ENCODE results near the gene ZNF280C.

DNA sequence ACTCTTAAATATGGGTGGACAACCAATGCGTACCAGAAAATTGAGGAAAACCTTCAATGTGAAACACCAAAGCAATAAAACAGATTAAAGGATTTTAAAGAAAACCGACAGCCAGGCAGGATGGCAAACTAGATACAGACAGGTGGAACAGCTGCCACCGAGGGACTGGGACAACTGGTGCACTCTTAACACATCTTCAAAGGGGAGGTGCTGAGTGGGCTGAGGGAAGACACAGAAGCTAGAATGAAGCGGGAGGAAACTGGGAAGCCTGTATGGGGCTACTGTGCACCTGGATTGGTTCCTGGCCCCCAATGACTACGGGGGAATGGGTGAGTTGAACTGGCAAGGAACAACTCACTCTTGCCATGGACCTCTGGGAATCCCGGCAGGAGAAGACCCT, 20.7 kb downstream of the ZNF280C start:
- TF ChIP-seq CTCF (IDR thresholded peaks at IDR 0.05) (no peak), POLR2A (IDR thresholded peaks at IDR 0.05) (no peak), EP300 (IDR thresholded peaks at IDR 0.05) (no peak)

Measured in ovary (tissue), 3 donors.